Activated CD4-positive, alpha-beta T cell treated with anti-CD3 and anti-CD28 coated beads, Interleukin-2, amount 50 U/mL, for 4 hours (primary cell): ENCODE data around the gene PLCH2.

Experiments
- DNase-seq, 2 experiments: peaks; one replicate each; pipeline ENCODE4 v3.0.0-alpha.2; 2020

The PLCH2 gene

DNA sequence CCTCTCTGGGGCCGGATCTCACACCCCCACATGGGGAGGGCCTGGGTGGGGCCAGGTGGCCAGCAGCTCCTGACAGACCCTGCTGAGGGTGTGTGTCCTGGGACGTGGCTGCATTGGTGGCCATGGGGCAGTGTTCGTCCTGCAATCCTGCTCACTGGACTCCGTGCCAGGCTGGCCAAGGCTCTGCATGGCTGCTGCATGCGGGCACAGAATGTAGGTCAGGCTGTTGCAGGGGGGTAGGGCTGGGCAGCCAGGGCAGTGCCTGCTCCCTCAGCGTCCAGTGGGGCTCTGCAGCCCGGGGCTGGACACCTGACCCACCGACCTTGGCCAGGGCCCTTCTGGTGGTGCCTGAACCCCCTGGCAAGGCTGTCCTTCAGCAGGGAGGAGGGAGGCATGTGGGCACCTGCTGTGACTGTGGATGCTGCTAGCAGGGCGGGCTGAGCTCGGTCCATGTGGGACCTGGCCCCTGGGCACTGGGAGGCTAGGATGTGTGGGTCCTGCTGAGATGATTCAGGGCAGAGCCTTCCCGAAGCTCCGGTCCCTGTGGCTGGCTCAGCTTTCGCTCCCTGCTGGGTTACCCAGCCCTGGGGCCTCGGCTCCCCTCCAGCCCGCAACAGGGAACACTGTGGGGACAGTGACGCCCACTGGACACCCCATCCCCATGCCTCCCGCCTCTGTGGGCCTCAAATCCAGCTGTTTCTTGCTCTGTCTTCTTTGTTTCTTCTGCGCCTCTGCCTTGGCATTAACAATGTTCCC lies 14.9 kb upstream of the PLCH2 start:
- DNase-seq = no peak

DNA sequence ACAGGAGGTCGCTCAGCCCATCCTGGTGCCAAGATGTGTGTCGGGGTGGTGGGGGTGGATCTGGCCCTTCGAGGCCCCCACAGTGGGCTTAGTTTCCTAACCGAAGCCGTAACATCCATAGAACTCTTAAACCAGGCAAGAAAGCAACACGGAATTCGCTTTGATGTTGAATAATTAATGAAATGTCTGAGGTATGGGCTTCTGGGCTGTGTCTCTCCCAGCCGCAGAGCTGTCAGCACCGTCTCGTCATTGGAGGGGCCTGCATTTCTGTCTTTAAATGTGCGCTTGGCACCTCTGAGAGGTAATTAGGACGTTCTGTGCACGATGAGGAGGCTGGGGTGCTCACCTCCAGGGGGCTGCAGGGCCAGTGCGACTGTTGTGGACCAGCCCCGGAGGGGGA lies 13.3 kb upstream of the PLCH2 start:
- DNase-seq = no peak

DNA sequence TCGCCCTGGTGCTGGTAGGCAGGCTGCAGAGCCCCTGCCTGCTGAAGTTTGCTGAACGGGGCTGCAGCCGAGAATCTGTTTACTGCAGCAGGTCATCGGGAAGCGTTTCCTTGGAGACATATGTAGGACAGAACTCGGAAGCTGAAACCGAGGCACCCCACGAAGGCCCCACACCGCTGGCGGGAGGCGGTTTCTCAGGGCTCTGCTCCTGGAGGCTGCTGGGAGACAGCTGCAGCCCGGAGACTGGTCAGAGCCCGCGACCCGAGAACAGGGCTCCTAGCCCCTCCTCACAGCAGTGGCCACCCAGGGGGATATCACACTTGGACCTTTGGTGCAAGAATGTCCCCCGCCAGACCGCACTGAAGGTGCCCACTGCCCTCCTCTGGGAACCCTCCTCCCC lies 12.7 kb upstream of the PLCH2 start:
- no peak for DNase-seq

DNA sequence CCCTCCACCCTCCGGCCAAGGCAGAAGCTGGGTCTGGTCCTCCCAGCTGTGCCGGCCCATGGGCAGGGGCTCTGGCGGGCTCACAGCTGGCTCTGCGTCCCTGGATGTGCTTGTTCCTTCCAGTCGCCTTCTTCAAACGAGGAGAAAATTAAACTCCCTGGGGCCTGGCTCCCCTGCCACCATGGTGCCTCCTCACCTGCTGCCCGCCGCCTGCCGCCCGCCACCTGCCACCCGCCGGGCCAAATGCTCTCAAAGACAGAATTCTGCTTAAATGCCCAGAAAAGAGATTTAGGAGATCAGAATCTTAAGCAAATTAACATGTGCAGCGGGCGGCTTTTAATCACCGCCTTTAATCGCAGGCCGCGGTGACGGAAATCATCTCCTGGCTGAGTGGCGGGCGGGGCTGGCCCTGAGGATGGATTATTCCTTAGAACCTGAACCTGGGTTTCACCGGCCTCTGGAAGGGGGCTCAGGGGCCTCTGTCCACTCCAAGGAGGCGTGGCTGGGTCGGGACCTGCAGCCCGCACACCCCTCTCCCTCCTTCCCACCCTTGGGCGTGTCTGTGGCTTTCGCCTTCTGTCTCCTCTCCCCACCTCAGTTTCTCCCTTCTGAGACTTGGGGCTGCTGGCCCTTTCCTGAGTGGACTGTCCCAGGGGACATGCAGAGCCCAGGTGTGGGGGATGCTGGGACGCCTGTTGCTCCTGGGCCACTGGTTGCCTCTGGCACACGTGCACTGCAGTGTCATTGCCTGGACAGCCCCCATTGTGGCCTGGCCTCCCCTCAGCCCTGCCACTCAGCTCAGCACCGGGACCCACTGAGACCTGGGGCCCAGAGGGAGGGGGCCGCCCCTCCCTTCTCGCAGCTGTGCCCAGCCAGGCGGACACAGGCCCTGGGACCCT lies 10.5 kb upstream of the PLCH2 start:
- no peak for DNase-seq

DNA sequence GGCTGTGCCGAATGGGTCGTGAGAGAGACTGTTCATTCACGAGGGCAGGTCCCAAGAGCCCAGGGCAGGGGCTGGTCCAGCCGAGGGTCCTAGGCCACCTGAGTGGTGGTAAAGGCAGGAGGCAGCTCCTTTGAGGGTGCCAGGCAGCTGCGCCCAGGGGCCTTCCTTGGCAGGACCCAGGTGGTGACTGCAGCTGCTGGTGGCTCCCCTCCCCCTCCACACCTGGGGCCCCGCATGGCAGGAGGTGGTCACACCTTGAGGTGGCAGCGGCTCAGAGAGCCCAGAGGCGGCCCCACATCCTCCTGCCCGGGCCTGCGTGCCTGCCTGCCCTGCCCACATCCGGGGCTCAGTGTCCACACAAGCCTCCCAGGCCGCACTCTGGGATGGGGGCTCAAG lies 9.8 kb upstream of the PLCH2 start:
- DNase-seq = no peak

DNA sequence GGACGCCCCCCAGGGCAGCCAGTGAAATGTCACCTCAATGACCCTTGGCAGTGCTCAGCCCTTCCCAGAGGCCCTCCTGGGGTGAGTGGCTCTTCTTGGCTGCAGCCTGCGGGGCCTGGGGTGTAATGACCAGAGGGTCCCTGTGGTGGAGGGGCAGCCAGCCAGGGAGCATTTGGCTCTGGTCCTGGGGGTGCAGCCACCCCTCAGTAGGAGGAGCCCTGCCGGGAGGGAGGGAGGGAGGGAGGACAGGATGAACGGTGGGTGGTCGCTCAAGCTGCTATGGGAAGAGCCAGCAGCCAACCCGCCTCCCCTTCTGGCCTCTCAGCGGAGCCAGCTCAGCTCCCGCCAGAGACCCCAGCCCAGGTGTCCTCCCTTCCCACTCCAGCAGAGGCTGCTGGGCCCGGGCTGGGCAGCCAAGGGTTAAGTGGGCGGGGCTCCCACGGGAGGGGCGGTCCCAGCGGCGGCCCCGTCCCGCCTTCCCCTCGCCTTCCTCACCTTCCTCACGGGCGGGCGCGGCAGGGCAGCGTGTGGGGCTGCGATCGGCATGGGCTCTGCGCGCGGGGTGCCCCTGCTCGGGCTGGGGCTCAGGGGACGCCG lies 9.0 kb upstream of the PLCH2 start:
- DNase-seq = peak; percentile 5 to 13

DNA sequence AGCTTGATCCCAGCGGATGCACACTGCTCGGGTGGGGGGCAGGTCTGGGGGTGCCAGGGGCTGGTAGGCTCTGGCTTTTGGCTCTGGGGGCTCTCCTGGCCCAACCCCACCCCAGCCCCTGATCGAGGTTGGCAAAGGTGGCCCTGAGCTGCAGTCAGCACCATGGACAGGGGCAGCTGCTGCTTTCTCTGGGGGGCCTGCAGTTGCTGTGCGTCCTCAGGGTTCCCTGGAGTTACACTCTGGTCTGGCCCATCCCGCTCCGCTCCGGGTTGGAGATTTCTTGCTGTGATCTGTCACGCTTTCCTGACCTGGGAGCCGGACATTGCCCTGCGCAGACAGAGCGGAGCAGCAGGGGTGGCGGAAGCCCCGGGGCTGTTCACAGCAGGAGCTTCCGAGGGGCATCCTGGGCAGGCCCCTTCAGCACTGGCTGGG lies 8.0 kb upstream of the PLCH2 start:
- DNase-seq = peak; percentile 6 to 26

DNA sequence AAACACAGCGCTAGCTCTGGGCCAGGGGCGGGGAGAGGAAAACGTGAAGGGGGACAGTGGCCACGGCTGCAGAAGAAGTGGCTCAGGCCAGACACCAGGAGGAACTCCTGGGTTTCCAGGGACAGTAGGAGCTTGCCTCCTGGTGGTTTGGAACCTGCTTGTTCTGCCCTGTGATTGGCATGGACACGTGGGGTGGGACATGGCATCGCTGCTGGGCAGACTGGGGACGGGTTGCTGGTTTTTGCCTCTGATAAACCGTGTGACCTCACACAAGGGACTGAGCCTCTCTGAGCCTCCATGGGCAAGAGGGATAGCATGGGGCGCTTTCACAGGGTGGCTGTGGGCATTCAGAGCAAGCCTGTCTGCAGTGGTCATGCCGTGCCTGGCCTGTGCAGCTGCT lies 7.5 kb upstream of the PLCH2 start:
- DNase-seq = no peak

DNA sequence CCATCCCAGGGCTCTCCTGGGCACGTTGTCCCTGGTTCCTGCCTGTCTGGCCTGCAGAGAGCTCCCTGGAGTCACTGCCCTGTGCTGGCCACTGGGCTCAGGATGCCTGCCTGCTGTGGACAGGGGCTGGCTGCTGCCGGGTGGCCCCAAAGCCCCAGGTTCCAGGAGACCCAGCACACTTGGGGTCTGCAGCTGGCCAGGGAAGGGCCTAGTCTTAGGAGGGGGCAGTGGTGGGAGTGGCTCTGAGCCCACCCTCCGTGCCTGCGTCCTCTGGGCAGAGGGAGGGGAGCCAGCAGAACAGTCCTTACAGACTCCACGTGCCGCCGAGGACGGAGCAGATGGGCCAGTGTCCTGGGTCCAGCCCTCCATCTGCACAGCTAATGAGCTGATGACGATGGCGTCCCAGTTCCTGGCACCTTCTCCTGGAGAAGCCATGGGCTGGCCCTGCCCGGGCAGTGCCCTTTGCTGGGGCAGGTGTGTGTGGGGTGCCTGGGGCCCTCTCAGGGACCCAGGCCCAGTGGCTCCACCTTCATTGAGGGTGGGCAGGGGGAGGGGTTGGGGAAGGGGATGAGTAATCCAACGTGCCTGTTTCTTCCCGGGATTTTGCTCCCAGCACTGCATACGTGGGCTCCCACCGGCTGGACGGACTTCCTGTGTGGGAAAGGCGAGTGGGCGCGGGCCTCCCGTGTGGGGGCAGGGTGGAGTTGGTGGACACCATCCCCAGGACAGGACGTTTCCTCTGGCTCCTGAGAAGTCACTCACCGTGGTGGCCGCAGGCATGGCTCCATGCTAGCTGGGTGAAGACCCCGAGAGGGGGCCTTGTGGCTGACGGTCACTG lies 6.8 kb upstream of the PLCH2 start:
- no peak for DNase-seq

DNA sequence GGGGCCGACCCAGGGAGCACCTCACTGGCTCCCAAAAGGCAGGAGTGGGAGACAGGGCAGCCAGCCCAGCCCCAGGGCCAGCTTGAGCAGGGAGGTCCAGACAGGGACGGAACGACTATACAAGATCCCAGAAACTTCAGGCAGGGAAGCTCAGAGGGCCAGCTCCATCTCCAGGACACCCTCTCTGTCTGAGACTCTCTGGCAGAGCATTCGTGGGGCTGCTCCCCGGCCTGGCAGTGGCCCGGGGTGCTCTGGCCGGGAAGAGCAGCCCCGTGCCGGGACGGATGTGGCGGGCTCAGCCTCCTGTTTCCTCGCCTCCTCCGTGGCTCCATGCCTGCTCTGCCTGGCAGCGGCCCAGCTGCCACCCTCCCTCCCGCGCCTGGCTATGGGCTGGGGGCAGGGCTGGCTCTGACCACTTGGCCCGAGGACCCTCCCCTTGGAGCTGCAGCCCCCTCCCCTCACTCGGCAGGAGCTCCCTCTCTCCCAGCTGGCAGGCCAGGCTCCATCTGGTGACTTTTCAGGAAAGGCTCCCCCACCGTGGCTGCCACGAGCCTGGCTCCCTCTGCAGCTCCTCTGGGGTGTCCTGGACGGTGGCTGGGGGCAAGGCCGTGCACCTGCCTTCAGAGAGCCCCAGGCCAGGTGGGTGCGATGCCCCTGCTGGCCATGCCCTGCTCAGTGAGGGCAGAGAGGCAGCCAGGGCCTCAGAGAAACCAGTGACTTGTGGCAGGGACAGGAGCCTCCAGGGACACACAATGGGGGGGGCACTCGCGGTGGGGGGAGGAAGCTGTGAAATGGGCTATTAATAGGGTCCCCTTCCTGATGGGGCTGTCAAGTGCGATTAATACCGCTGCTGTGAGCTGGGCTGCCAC lies 5.6 kb upstream of the PLCH2 start:
- DNase-seq = no peak

DNA sequence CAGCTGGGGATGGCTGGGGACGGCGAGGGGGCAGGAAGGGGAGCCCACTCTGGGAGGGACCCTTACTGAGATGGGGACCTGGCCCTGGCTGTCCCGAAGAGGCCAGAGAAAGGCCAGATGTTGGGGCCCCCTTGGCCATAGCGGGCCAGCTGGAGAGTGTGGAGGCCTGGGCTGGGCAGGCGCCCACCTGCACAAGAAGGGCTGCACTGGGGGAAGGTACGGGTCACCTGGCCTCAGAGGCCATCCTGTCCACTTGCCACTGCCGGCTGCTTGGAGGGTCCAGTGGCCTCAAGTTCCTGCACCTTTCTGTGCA lies 5.0 kb upstream of the PLCH2 start:
- DNase-seq = no peak

DNA sequence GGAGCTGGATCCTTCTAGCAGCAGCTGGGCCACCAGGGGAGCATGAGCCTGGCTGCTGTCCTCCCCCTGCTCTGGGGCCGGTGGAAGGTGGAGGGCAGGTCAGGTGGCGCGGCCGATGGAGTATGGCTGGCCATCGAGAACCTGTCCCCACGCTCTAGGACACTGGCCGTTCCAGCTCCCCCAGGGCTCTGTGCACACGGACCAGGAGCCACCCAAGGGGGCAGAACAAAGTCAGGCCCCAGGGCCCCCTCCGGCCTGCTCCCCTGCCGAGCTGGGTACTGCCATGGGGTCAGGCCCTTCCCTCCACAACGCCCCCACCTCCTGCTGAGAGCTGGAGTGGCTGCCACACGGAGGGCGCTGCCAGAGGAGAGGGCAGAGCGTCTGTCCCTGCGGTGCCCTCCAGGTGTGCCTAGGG lies 4.5 kb upstream of the PLCH2 start:
- DNase-seq = no peak

DNA sequence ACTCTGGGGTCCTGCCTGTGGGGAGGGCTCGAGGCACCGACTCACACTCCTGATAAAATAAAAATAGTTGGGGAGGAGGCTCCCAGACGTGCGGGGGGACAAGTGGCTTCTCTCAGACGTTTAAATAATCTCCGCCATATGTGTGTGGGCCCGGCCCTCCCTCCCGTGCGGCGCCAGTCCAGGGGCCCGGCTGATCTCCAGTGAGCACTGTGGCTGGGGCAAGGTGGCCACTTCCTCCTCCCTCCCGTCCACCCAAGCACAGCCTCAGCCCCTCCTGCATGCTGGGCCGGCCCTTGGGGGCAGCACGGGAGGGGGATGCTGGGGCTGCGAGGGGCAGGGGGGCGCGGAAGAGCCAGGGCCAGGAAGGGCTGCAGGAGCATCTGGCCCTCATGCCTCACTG lies 4.0 kb upstream of the PLCH2 start:
- no peak for DNase-seq

DNA sequence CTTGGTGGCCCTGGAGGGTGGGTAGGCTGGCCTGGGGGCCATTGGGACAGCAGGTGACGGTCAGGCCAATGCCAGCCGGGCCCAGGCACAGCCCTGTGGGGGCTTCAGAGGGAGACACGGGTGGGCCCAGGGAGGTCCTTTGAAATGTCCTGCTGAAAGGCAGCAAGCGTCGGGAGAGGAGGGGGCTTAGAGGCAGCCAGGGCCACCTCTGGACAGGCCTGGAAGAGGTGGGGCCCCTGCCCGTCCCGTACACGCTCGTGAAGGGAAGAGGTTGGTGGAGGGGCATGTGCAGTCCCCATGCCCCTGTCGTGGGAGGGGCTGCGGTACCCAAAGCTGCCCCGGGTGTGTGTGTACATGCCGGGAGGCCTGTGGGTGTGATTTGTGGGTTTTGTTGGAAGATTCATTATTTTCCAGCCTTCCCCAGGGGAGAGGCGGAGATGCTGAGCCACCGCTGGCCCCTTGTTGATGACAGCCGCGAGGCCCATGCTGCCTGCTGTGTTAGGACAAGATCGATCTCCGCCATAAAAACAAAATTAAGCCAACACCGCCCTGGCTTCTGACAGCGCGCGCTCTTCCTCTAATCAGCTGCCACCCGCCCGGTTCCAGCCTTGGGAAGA lies 3.4 kb upstream of the PLCH2 start:
- no peak for DNase-seq

DNA sequence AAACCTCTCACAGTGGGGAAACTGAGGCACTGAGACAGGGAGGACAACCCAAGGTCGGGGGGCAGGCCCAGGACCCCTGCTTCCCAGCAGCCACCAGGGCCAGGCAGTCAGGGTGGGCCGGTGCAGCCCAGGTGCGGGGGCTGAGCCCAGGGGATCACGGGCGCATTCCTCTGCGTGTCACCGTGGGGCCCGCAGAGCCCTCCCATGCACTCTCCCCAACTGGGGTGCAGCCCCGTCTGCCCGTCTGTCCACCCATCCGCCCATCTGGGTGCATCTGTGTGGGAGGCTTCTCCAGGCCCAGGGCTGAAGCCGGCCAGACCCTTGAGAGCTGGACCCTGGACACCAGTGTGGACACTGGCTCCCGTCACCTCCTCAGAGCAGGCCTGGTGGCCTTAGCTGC lies 2.9 kb upstream of the PLCH2 start:
- no peak for DNase-seq

DNA sequence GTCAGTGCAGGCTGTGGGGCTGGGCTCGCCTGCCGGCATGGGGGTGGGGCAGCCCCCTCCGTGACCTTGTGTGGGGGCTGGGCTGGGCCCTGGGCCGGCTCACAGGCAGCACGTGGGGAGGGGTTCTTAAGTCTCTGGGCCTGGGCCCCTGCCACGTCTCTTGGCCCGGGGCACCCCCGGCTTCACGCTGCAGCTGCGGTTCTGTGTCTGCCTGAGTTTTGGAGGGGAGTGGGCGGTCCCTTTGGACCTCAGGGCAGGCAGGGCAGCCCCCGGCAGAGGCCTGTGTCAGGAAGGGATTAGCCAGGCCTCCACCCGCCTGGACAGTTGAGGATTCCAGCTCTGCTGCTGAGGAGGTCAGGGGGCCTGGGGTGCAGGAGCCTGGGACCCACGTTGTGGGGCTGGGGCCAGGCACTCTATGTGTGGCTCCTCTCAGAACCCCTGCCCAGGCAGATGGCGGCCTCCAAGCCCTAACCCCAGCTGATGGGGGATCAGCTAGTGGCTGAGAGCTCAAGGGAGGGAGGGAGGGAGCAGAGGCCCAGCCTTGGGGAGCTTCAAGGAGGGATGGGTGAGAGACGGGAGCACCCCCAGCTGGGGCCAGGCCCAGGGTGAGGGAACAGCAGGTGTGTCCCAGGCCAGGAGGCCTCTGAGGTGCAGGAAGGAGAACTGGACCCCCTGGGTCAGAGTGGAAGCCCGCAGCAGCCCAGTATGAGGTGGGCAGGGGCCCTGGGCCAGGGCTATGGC lies 1.8 kb upstream of the PLCH2 start:
- no peak for DNase-seq

DNA sequence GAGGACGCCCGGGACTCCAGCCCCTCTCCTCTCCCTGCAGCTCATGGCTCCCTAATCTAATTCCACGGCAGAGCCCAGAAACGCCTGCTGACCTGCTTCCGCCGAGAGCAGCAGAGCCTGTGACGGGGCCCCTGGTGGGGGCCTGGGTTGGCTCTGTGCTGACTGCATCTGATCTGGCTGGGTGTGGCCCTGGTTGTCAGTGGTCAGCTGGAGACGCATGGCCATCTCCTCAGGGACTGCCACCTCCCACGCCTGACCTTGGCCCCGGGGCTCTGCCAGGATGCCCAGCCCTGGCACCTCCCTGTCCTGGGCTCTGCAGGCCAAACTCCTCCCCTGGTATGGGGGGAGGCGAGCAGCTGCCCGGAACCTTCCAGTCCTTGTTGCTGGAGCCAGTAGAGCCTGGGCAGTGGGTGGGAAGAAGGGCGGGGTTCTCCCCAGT lies 1.1 kb upstream of the PLCH2 start:
- no peak for DNase-seq

DNA sequence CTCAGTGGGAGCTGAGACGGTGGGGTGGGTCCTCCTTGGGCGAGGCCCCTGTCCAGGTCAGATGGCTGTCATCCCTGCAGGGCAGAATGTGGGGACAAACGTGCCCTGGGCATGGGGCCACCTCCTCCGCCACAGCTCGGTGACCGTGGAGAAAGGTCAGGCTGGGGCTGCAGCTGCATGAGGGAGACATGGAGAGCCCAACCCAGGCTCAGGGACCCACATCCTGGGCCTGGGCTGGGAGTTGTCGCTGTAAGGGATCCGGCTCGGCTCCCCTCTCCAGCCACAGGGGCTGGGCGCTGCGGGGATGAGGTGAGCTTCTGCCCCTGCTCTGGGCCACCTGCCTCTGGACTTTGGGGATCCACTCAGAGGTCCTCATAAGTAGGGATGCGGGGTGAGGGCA lies 518 bp upstream of the PLCH2 start:
- DNase-seq = no peak

DNA sequence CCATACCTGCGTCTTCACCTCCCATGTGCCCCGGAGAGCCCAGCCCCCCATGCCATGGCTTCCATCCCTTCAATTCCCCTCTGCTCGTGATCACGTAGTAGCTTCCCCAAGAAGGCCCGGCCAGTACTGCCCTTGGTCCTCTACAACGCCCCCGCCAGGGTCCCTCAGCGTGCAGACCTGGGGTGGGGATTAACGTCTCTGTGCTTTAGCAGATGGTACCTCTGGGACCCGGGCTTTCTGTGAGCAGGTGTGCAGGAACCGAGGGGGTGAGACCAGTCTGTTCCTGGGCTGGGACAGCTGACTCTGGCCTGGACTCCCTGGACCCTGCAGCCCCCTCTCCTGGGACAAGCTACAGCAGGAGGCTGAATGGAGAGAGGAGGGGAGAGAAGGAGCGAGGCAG lies 1.2 kb downstream of the PLCH2 start:
- DNase-seq = no peak

DNA sequence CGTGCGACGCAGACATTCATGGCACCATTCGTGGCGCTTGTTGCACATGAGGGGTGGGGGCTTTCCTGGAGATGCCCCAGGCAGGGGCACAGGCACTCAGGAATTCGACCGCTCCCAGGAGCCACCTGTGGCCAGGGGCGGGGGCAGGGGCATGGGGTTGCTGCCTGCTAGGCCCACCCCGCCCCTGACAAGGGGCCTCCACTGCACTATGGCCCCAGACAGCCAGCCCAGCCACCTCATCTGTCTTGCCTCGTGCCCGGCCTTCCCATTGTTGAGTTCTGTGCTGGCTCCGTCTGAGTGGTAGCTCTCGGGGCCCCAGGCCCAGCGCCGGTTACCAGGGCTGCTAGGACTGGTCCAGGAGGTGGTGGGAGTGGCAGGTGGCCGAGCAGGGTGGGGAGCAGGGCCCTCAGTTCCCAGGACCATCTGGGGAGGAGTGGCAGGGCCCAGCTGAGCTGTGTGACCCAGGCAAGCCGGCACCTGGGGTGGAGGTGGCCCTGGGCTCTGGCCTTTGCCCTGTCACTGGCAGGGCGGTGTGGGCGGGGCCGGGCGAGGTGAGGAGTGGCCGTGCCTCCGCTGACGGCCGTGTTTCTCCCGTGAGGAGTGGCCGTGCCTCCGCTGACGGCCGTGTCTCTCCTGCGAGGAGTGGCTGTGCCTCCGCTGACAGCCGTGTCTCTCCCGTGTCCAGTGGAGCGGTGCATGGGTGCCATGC lies 1.9 kb downstream of the PLCH2 start:
- no peak for DNase-seq
